ENCODE results near the gene IAH1. TPM values are rescaled to one million over a fixed set of nuclear protein-coding genes. Genes with fewer than 3 reads are reported as not detected.

The IAH1 gene
- total RNA-seq, 2 donors from 2014 or later = 10.2 to 25.4 TPM

DNA sequence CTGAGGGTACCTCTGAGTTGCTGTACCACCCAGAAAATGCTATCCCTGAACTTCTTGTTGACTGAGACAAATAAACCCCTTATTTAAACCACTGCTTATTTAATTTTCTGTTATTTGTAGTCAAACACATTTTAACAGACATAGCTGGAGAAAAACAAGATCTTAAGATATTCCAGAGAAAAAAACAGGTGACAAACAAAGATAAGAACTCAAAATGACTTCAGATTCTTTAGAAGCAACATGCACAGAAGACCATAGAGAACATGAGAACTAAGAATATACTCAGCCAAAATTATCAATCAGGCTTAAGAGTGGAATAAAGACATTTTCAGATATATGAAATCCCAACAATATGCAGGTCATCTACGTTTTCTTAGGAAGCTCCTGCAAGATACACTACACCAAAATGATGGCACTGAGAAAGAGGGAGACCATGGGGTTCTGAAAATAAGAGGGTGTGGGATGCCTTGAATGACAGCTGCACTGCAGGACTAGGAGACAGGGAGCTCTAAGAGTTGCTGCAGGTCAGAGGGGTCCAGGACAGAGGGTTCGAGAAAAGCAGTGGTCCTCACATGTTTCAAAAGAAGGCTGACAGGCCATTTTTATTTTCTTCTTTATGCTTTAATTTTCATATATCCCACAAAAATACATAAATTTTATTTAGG, 42.9 kb downstream of the IAH1 start:
- H3K36me3 ChIP-seq (replicated peaks in 1 of 2; ENCODE audit: insufficient read depth in 1 of 2, low read depth in 2 of 2) = peaks cover 0 to 7% of the 10 kb centered on the region in 2 donors

DNA sequence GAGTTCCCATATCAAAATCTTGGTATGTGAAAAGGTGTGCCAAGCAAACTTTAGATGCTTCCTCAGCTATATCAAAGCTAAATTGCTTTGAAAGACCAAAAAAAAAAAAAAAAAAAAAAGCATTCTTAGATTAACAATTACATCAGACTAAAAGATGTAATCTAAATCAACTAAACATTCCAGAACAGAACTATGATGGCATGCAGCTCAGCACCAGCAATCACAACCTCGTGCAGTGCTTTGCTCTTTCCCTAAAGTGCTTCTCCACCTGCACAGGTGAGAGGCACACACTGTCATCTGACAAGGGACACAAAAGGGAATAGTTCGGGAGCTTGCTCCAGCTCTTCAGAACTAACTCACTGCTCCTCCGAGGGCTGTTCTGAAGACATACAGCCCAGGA, 43.8 kb downstream of the IAH1 start:
- DNase-seq (no peak), ATAC-seq (no peak)
- Histone ChIP-seq H3K27me3 (no peaks in the 10 kb centered on the region), H3K9me3 (no peaks in the 10 kb centered on the region), H3K4me3 (no peak overlapping the region), H3K27ac (no peak overlapping the region), H3K36me3 (replicated peaks in 1 of 2; ENCODE audit: insufficient read depth in 1 of 2, low read depth in 2 of 2) (peaks cover 0 to 7% of the 10 kb centered on the region in 2 donors), H3K4me1 (no peaks in the 10 kb centered on the region)
- intact Hi-C loops (cut with DNase I) = no loop called here
- 80 to 82% methylated on average over 3 of the region's 3 CpGs for WGBS, 2 donors
- TF ChIP-seq, protein P1, sequence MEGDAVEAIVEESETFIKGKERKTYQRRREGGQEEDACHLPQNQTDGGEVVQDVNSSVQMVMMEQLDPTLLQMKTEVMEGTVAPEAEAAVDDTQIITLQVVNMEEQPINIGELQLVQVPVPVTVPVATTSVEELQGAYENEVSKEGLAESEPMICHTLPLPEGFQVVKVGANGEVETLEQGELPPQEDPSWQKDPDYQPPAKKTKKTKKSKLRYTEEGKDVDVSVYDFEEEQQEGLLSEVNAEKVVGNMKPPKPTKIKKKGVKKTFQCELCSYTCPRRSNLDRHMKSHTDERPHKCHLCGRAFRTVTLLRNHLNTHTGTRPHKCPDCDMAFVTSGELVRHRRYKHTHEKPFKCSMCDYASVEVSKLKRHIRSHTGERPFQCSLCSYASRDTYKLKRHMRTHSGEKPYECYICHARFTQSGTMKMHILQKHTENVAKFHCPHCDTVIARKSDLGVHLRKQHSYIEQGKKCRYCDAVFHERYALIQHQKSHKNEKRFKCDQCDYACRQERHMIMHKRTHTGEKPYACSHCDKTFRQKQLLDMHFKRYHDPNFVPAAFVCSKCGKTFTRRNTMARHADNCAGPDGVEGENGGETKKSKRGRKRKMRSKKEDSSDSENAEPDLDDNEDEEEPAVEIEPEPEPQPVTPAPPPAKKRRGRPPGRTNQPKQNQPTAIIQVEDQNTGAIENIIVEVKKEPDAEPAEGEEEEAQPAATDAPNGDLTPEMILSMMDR (IDR thresholded peaks at IDR 0.05) = no peak
- no peak for TF ChIP-seq POLR2A (IDR thresholded peaks at IDR 0.05)

More for the DNA sequence above, 42.9 kb downstream of the IAH1 start:
- TF ChIP-seq, protein P1 (IDR thresholded peaks at IDR 0.05) = no peak
- no peak for TF ChIP-seq POLR2A (IDR thresholded peaks at IDR 0.05)
- no peak overlapping the region for H3K27ac ChIP-seq
- 86 to 88% methylated on average over 2 of the region's 2 CpGs for WGBS, 2 donors
- H3K27me3 ChIP-seq = no peaks in the 10 kb centered on the region
- ATAC-seq (no peak), DNase-seq (no peak)
- no peak overlapping the region for H3K4me3 ChIP-seq
- intact Hi-C loops (cut with DNase I) = no loop called here
- no peaks in the 10 kb centered on the region for H3K9me3 ChIP-seq
- H3K4me1 ChIP-seq = no peaks in the 10 kb centered on the region

DNA sequence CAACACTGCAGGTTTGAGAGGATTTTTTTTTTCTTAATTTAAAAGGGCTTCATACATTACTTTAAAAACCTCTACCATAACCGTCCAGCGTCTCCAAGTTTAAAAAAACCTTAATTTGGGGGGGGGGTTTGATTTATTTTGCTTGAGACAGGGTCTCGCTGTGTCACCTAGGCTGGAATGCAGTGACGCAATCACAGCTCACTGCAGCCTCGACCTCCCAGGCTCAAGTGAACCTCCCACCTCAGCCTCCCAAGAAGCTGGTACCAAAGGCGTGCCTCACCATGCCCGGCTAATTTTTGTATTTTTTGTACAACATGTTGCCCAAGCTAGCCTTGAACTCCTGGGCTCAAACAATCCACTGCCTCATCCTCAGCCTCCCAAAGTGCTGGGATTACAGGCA, 44.4 kb downstream of the IAH1 start:
- intact Hi-C loops (cut with DNase I) = no loop called here
- no peak for TF ChIP-seq POLR2A (IDR thresholded peaks at IDR 0.05)
- TF ChIP-seq, protein P1 (IDR thresholded peaks at IDR 0.05) = no peak
- 93 to 94% methylated on average over 7 of the region's 7 CpGs for WGBS, 2 donors
- no peak for ATAC-seq
- Histone ChIP-seq H3K9me3 (no peaks in the 10 kb centered on the region), H3K27me3 (no peaks in the 10 kb centered on the region), H3K4me1 (no peaks in the 10 kb centered on the region), H3K4me3 (no peak overlapping the region), H3K27ac (no peak overlapping the region), H3K36me3 (replicated peaks in 1 of 2; ENCODE audit: insufficient read depth in 1 of 2, low read depth in 2 of 2) (peaks cover 0 to 7% of the 10 kb centered on the region in 2 donors)
- DNase-seq = no peak

DNA sequence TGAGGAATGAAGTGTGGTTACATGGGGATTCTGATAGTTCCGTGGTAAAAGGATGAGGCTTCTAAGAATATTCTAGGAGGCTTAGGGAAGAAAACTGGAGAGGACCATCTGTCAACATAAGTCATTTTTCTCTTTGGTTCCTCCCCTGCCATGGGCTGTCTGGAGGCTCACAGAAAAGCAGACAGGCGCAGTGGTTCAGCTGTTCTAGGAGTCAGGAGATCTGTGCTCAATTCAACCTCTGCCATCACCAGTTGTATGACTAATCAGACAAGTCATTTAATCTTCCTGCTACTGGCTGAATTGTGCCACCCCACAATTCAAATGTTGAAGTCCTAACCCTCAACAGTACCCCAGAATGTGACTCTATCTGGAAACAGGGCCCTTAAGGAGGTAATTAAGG, 44.9 kb downstream of the IAH1 start:
- no peak for DNase-seq
- H3K27ac ChIP-seq = no peak overlapping the region
- no peaks in the 10 kb centered on the region for H3K9me3 ChIP-seq
- no peaks in the 10 kb centered on the region for H3K27me3 ChIP-seq
- ATAC-seq = no peak
- no peak overlapping the region for H3K4me3 ChIP-seq
- peaks cover 0 to 7% of the 10 kb centered on the region in 2 donors for H3K36me3 ChIP-seq (replicated peaks in 1 of 2; ENCODE audit: insufficient read depth in 1 of 2, low read depth in 2 of 2)
- no peaks in the 10 kb centered on the region for H3K4me1 ChIP-seq
- TF ChIP-seq, protein P1 (IDR thresholded peaks at IDR 0.05) = no peak
- no peak for TF ChIP-seq POLR2A (IDR thresholded peaks at IDR 0.05)
- intact Hi-C loops (cut with DNase I) = no loop called here
- 92 to 100% methylated on average over 1 to 2 of the region's 2 CpGs for WGBS, 2 donors

DNA sequence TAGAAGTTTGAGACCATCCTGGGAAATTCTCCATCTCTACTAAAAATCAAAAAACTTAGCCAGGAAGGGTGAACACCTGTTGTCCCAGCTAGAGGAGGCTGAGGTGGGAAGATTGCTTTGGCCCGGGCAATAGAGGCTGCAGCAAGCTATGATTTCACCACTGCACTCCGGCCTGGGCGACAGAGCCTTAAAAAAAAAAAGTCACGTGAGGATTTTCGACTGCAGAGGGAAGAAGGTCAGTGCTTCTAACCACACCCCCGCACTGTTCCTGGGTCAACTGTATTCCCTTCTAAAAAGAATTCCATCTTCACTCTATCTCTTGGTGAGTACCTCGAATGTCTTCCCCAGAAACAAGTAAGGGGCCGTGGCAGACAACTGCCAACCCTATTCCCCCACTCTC, 49.9 kb downstream of the IAH1 start:
- no peaks in the 10 kb centered on the region for H3K9me3 ChIP-seq
- WGBS, 2 donors = 90 to 92% methylated on average over 8 of the region's 8 CpGs
- H3K27ac ChIP-seq = no peak overlapping the region
- no peaks in the 10 kb centered on the region for H3K4me1 ChIP-seq
- intact Hi-C loops (cut with DNase I) = no loop called here
- DNase-seq (no peak), ATAC-seq (no peak)
- no peaks in the 10 kb centered on the region for H3K27me3 ChIP-seq
- no peak overlapping the region for H3K4me3 ChIP-seq
- TF ChIP-seq, protein P1 (IDR thresholded peaks at IDR 0.05) = no peak
- TF ChIP-seq POLR2A (IDR thresholded peaks at IDR 0.05) = no peak
- peaks cover 0 to 7% of the 10 kb centered on the region in 2 donors for H3K36me3 ChIP-seq (replicated peaks in 1 of 2; ENCODE audit: insufficient read depth in 1 of 2, low read depth in 2 of 2)

Data from body of pancreas (tissue), 4 donors.